ENCODE results near the gene GPR162.

- TF ChIP-seq, protein P1, sequence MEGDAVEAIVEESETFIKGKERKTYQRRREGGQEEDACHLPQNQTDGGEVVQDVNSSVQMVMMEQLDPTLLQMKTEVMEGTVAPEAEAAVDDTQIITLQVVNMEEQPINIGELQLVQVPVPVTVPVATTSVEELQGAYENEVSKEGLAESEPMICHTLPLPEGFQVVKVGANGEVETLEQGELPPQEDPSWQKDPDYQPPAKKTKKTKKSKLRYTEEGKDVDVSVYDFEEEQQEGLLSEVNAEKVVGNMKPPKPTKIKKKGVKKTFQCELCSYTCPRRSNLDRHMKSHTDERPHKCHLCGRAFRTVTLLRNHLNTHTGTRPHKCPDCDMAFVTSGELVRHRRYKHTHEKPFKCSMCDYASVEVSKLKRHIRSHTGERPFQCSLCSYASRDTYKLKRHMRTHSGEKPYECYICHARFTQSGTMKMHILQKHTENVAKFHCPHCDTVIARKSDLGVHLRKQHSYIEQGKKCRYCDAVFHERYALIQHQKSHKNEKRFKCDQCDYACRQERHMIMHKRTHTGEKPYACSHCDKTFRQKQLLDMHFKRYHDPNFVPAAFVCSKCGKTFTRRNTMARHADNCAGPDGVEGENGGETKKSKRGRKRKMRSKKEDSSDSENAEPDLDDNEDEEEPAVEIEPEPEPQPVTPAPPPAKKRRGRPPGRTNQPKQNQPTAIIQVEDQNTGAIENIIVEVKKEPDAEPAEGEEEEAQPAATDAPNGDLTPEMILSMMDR (conservative IDR thresholded peaks at IDR 0.05 in 1 of 2, IDR thresholded peaks at IDR 0.05 in 1 of 2; ENCODE audit: extremely low read depth in 1 of 2, insufficient read depth in 1 of 2, low read depth in 1 of 2, low read length in 2 of 2) = no peak
- no peak for TF ChIP-seq EZH2 (IDR thresholded peaks at IDR 0.05; ENCODE audit: borderline replicate concordance, low read length)
Measured at GRCh38 chr12:6792522-6793201, 29.0 kb upstream of the GPR162 start.
